ENCODE data around the gene HBE1. TPM values are rescaled to one million over a fixed set of nuclear protein-coding genes. Genes with fewer than 3 reads are reported as not detected.
"Not testable (repeated sequence)": the region's sequence is repeated elsewhere in the genome, so short reads cannot be mapped to it uniquely, and the experiment has no call there.

Gene HBE1
- total RNA-seq, 3 donors from 2014 or later: 1.3 to 2.3 (median 2.0) TPM

- Mint-ChIP-seq H3K36me3 (ENCODE audit: insufficient read depth) (no peaks in the 10 kb centered on the region), H3K4me1 (ENCODE audit: low read depth) (no peaks in the 10 kb centered on the region), H3K27me3 (ENCODE audit: low read depth) (peaks cover 2% of the 10 kb centered on the region), H3K4me3 (no peak overlapping the region), H3K9me3 (no peaks in the 10 kb centered on the region)
- ATAC-seq (no peak), DNase-seq (no peak)
These were observed 17.4 kb downstream of the HBE1 start for GRCh38 chr11:5252192-5252918.

- no peak for ATAC-seq
- Mint-ChIP-seq H3K4me3 (no peak overlapping the region), H3K36me3 (ENCODE audit: insufficient read depth) (no peaks in the 10 kb centered on the region), H3K27me3 (ENCODE audit: low read depth) (peaks cover 2% of the 10 kb centered on the region), H3K9me3 (no peaks in the 10 kb centered on the region), H3K4me1 (ENCODE audit: low read depth) (no peaks in the 10 kb centered on the region)
- DNase-seq: no peak
These were observed 18.0 kb downstream of the HBE1 start for GRCh38 chr11:5251746-5252145.

GRCh38 chr11:5250543-5251204 lies 19.1 kb downstream of the HBE1 start:
- DNase-seq: no peak
- Mint-ChIP-seq H3K4me1 (ENCODE audit: low read depth) (no peaks in the 10 kb centered on the region), H3K27me3 (ENCODE audit: low read depth) (no peaks in the 10 kb centered on the region)

GRCh38 chr11:5249807-5250396 lies 19.8 kb downstream of the HBE1 start, which contains the start of gene HBG1:
Gene HBG1 (minus strand): TSS chr11:5249857. CDS start chr11:5249804, 53 bp downstream.
- not testable (repeated sequence) for H3K36me3 Mint-ChIP-seq (ENCODE audit: insufficient read depth); H3K9me3 Mint-ChIP-seq; H3K4me3 Mint-ChIP-seq; H3K27me3 Mint-ChIP-seq (ENCODE audit: low read depth); H3K4me1 Mint-ChIP-seq (ENCODE audit: low read depth); DNase-seq; ATAC-seq

More at GRCh38 chr11:5250543-5251204, 19.1 kb downstream of the HBE1 start:
- Mint-ChIP-seq H3K36me3 (ENCODE audit: insufficient read depth) (no peaks in the 10 kb centered on the region), H3K4me3 (no peak overlapping the region), H3K9me3 (no peaks in the 10 kb centered on the region)
- ATAC-seq: no peak

GRCh38 chr11:5248498-5248897 lies 21.2 kb downstream of the HBE1 start:
- not testable (repeated sequence) for H3K4me3 Mint-ChIP-seq; H3K27me3 Mint-ChIP-seq (ENCODE audit: low read depth); DNase-seq; ATAC-seq; H3K4me1 Mint-ChIP-seq (ENCODE audit: low read depth); H3K9me3 Mint-ChIP-seq; H3K36me3 Mint-ChIP-seq (ENCODE audit: insufficient read depth)

GRCh38 chr11:5247472-5248192 lies 22.1 kb downstream of the HBE1 start:
- ATAC-seq: no peak
- no peak for DNase-seq
- H3K9me3 Mint-ChIP-seq: no peaks in the 10 kb centered on the region
- H3K4me1 Mint-ChIP-seq (ENCODE audit: low read depth): no peaks in the 10 kb centered on the region
- H3K36me3 Mint-ChIP-seq (ENCODE audit: insufficient read depth): no peaks in the 10 kb centered on the region
- H3K27me3 Mint-ChIP-seq (ENCODE audit: low read depth): no peaks in the 10 kb centered on the region
- H3K4me3 Mint-ChIP-seq: no peak overlapping the region

GRCh38 chr11:5246772-5247471 lies 22.8 kb downstream of the HBE1 start:
- no peak overlapping the region for H3K4me3 Mint-ChIP-seq
- H3K27me3 Mint-ChIP-seq (ENCODE audit: low read depth): no peaks in the 10 kb centered on the region
- DNase-seq (no peak), ATAC-seq (no peak)
- no peaks in the 10 kb centered on the region for H3K4me1 Mint-ChIP-seq (ENCODE audit: low read depth)
- no peaks in the 10 kb centered on the region for H3K36me3 Mint-ChIP-seq (ENCODE audit: insufficient read depth)
- no peaks in the 10 kb centered on the region for H3K9me3 Mint-ChIP-seq

GRCh38 chr11:5245155-5245554 lies 24.6 kb downstream of the HBE1 start:
- DNase-seq: no peak
- no peak for ATAC-seq
- Mint-ChIP-seq H3K36me3 (ENCODE audit: insufficient read depth) (no peaks in the 10 kb centered on the region), H3K9me3 (no peaks in the 10 kb centered on the region), H3K27me3 (ENCODE audit: low read depth) (no peaks in the 10 kb centered on the region), H3K4me3 (no peak overlapping the region), H3K4me1 (ENCODE audit: low read depth) (no peaks in the 10 kb centered on the region)

GRCh38 chr11:5243816-5244180 lies 25.9 kb downstream of the HBE1 start:
- Mint-ChIP-seq H3K9me3 (no peaks in the 10 kb centered on the region), H3K4me3 (no peak overlapping the region), H3K36me3 (ENCODE audit: insufficient read depth) (no peaks in the 10 kb centered on the region), H3K27me3 (ENCODE audit: low read depth) (no peaks in the 10 kb centered on the region), H3K4me1 (ENCODE audit: low read depth) (no peaks in the 10 kb centered on the region)
- no peak for DNase-seq
- no peak for ATAC-seq

GRCh38 chr11:5242933-5243815 lies 26.6 kb downstream of the HBE1 start:
- no peak for ATAC-seq
- Mint-ChIP-seq H3K9me3 (no peaks in the 10 kb centered on the region), H3K36me3 (ENCODE audit: insufficient read depth) (no peaks in the 10 kb centered on the region), H3K4me3 (no peak overlapping the region), H3K27me3 (ENCODE audit: low read depth) (no peaks in the 10 kb centered on the region), H3K4me1 (ENCODE audit: low read depth) (no peaks in the 10 kb centered on the region)
- no peak for DNase-seq

GRCh38 chr11:5242208-5242607 lies 27.5 kb downstream of the HBE1 start:
- no peaks in the 10 kb centered on the region for H3K9me3 Mint-ChIP-seq
- H3K27me3 Mint-ChIP-seq (ENCODE audit: low read depth): peaks cover 2% of the 10 kb centered on the region
- H3K36me3 Mint-ChIP-seq (ENCODE audit: insufficient read depth): no peaks in the 10 kb centered on the region
- H3K4me1 Mint-ChIP-seq (ENCODE audit: low read depth): no peaks in the 10 kb centered on the region
- DNase-seq (no peak), ATAC-seq (no peak)
- H3K4me3 Mint-ChIP-seq: no peak overlapping the region

GRCh38 chr11:5241458-5241857 lies 28.3 kb downstream of the HBE1 start:
- no peaks in the 10 kb centered on the region for H3K36me3 Mint-ChIP-seq (ENCODE audit: insufficient read depth)
- H3K9me3 Mint-ChIP-seq: no peaks in the 10 kb centered on the region
- no peak overlapping the region for H3K4me3 Mint-ChIP-seq
- H3K27me3 Mint-ChIP-seq (ENCODE audit: low read depth): peaks cover 2% of the 10 kb centered on the region
- H3K4me1 Mint-ChIP-seq (ENCODE audit: low read depth): no peaks in the 10 kb centered on the region
- DNase-seq: no peak
- ATAC-seq: no peak

- H3K4me1 Mint-ChIP-seq (ENCODE audit: low read depth): no peaks in the 10 kb centered on the region
- H3K27me3 Mint-ChIP-seq (ENCODE audit: low read depth): peaks cover 2% of the 10 kb centered on the region
- ATAC-seq (no peak), DNase-seq (no peak)
- H3K9me3 Mint-ChIP-seq: no peaks in the 10 kb centered on the region
- H3K36me3 Mint-ChIP-seq (ENCODE audit: insufficient read depth): no peaks in the 10 kb centered on the region
- H3K4me3 Mint-ChIP-seq: no peak overlapping the region
These were observed 29.3 kb downstream of the HBE1 start for GRCh38 chr11:5240458-5240857.

All from activated T-cell treated with anti-CD3 and anti-CD28 coated beads, Interleukin-2, amount 50 U/mL, for 4 hours (primary cell).